NCI-H1694 treated with DMSO at 0.1 percent for 48 hours (cell line): ENCODE results near the gene STK25.
A peak's percentile ranks its signal among the peaks of the same experiment; 100 is the strongest.
"Not testable (repeated sequence)": the region's sequence is repeated elsewhere in the genome, so short reads cannot be mapped to it uniquely, and the experiment has no call there.

ENCODE experiments used
- DNase-seq: peaks from one replicate; lab custom pipeline; 2025; lab: John Stamatoyannopoulos, UW

The STK25 gene

GRCh38 chr2:241463276-241464135, 44.9 kb downstream of the STK25 start:
- no peak for DNase-seq

- no peak for DNase-seq
Observed at GRCh38 chr2:241461693-241462677, 46.4 kb downstream of the STK25 start.

- peak; percentile 19 for DNase-seq
Observed at GRCh38 chr2:241460631-241461030, 47.8 kb downstream of the STK25 start.

- DNase-seq, result peak; percentile 46
Observed at GRCh38 chr2:241459520-241459919, 48.9 kb downstream of the STK25 start.

- DNase-seq, result peak; percentile 84
Observed at GRCh38 chr2:241458687-241459086, 49.7 kb downstream of the STK25 start.

GRCh38 chr2:241456546-241456945, 51.8 kb downstream of the STK25 start:
- DNase-seq, result no peak

- DNase-seq, result no peak
Observed at GRCh38 chr2:241454837-241455485, 53.4 kb downstream of the STK25 start.

GRCh38 chr2:241453919-241454318, 54.5 kb downstream of the STK25 start:
- not testable (repeated sequence) for DNase-seq

GRCh38 chr2:241451840-241452506, 56.4 kb downstream of the STK25 start:
- peak; percentile 18 for DNase-seq

- DNase-seq, result not testable (repeated sequence)
Observed at GRCh38 chr2:241450092-241450491, 58.3 kb downstream of the STK25 start.

- DNase-seq, result no peak
Observed at GRCh38 chr2:241445426-241445825, 63.0 kb downstream of the STK25 start.

- DNase-seq, result no peak
Observed at GRCh38 chr2:241443486-241444223, 64.7 kb downstream of the STK25 start.
